NT2/D1 (cell line): ENCODE data around the gene NGB.

Experiments
- SUZ12 ChIP-seq: IDR thresholded peaks from 2 replicates; pipeline ENCODE4 v1.6.1; 2011; ENCODE audit not compliant: insufficient read length, insufficient read depth; ENCODE audit errors: extremely low read depth
- ZNF274 ChIP-seq: IDR thresholded peaks from 2 replicates; pipeline ENCODE4 v1.6.1; 2011; ENCODE audit warnings: mild to moderate bottlenecking, low read depth, low read length

DNA sequence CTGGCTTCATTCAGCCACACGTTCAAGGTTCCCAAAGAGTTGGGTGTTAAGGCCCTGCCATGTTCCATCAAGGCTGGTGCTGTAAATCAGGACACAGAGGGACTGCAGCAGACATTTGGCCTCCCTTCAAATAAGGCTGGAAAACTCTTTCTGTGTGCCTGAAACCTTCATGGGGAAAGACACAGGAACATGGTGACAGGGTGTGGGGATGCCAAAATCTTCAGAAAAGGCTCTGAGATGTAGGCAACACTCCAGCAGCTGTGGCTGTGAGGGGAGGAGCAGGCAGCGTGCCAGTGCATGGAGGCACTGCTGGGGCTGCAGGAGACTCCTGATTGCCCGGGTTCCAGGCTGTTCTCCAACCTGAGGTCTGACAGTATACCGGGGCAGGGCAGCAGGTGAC is 34.7 kb upstream of the NGB start:
- TF ChIP-seq ZNF274 (no peak), SUZ12 (no peak)
